A549 (cell line): ENCODE measurements around the gene SERPINA10.

Experiments used
- BHLHE40 ChIP-seq: IDR thresholded peaks from 2 replicates; pipeline ENCODE4 v1.6.1; 2012; ENCODE audit warnings: low read depth, low read length, inconsistent platforms
- CEBPB ChIP-seq, 2 experiments: fragments of >200 bp in 1 of 2; sonication (Bioruptor Twin) in 1 of 2; formaldehyde crosslinking in 1 of 2; IDR thresholded peaks; 2 replicates each; pipeline ENCODE4 v1.6.1; 2012 to 2016
- RAD21 ChIP-seq, 2 experiments: fragments of >200 bp in 1 of 2; sonication (Bioruptor Twin) in 1 of 2; formaldehyde crosslinking in 1 of 2; IDR thresholded peaks in 1 of 2; conservative IDR thresholded peaks in 1 of 2; 2 replicates in 1 of 2; 3 replicates in 1 of 2; pipeline ENCODE4 v1.6.1; 2012 to 2018; ENCODE audit warnings: inconsistent platforms in 1 of 2
- SMC3 ChIP-seq: fragments of >200 bp; sonication (Bioruptor Twin); formaldehyde crosslinking; IDR thresholded peaks from 3 replicates; pipeline ENCODE4 v1.6.1; 2018; ENCODE audit warnings: inconsistent platforms
- TF ChIP-seq, protein P1 (sequence below): fragments of >200 bp; sonication (Bioruptor Twin); formaldehyde crosslinking; IDR thresholded peaks from 2 replicates; pipeline ENCODE4 v1.6.1; 2016
- TF ChIP-seq, protein P2 (sequence below): IDR thresholded peaks from 2 replicates; pipeline ENCODE4 v1.6.1; 2012
- TF ChIP-seq, protein P3 (sequence below): fragments of >200 bp; sonication (Bioruptor Twin); formaldehyde crosslinking; IDR thresholded peaks from 3 replicates; pipeline ENCODE4 v1.5.1; 2016

DNA sequence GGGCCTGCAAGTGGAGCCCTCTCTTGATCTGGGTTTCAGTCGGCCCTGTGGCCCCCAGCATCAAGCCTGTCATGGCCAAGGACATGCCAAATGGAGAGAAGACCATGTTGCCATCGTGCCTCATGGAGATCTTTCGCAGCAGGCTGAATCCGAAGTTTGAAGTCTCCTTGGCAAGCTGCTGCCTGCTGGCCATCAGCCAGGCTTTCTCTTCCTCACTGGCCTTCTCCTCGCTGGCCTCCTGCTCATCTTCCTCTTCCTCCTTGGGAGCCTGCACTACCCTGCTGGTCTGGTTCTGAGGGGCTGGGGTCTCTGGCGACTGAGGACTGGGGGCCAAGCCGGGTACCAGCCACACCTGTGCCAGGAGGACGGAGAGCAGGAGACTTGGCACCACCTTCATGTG is 2.9 kb downstream of the SERPINA10 start:
- TF ChIP-seq RAD21 (conservative IDR thresholded peaks at IDR 0.05 in 1 of 2, IDR thresholded peaks at IDR 0.05 in 1 of 2) (no peak), SMC3 (no peak), CEBPB (IDR thresholded peaks at IDR 0.05) (no peak), BHLHE40 (no peak)
- TF ChIP-seq, protein P1, sequence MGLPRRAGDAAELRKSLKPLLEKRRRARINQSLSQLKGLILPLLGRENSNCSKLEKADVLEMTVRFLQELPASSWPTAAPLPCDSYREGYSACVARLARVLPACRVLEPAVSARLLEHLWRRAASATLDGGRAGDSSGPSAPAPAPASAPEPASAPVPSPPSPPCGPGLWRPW, result no peak
- TF ChIP-seq, protein P2, sequence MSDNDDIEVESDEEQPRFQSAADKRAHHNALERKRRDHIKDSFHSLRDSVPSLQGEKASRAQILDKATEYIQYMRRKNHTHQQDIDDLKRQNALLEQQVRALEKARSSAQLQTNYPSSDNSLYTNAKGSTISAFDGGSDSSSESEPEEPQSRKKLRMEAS, result no peak
- TF ChIP-seq, protein P3, sequence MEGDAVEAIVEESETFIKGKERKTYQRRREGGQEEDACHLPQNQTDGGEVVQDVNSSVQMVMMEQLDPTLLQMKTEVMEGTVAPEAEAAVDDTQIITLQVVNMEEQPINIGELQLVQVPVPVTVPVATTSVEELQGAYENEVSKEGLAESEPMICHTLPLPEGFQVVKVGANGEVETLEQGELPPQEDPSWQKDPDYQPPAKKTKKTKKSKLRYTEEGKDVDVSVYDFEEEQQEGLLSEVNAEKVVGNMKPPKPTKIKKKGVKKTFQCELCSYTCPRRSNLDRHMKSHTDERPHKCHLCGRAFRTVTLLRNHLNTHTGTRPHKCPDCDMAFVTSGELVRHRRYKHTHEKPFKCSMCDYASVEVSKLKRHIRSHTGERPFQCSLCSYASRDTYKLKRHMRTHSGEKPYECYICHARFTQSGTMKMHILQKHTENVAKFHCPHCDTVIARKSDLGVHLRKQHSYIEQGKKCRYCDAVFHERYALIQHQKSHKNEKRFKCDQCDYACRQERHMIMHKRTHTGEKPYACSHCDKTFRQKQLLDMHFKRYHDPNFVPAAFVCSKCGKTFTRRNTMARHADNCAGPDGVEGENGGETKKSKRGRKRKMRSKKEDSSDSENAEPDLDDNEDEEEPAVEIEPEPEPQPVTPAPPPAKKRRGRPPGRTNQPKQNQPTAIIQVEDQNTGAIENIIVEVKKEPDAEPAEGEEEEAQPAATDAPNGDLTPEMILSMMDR, result no peak
